Measurements from ENCODE around the gene CA5A.

GRCh38 chr16:87921236-87921773, 15.0 kb downstream of the CA5A start:
- TF ChIP-seq CTCF (IDR thresholded peaks at IDR 0.05 in 4 of 5, conservative IDR thresholded peaks at IDR 0.05 in 1 of 5) (no peak), POLR2A (IDR thresholded peaks at IDR 0.05) (peak in 1 of 2 donors; percentile 16)

All from gastrocnemius medialis (tissue), 4 donors.